MM.1S (cell line): ENCODE data around the gene SLC6A20.

Experiments
- DNase-seq: peaks from one replicate; pipeline ENCODE4 v3.0.0-alpha.2; 2015
- H2AFZ ChIP-seq: fragments of 300-600 bp; sonication (generic); 2 replicates; pipeline ENCODE4 v1.6.0; 2016; ENCODE audit warnings: antibody characterized with exemption, low read length
- H3F3A ChIP-seq: fragments of 300-600 bp; sonication (generic); 2 replicates; pipeline ENCODE4 v1.6.1; 2016; ENCODE audit warnings: mild to moderate bottlenecking, antibody characterized with exemption, low read length, moderate library complexity, mixed read lengths; ENCODE audit not compliant: insufficient read depth
- H3K27ac ChIP-seq: fragments of 300-600 bp; sonication (generic); 2 replicates; pipeline ENCODE4 v1.5.1; 2016; ENCODE audit warnings: mild to moderate bottlenecking, low read length
- H3K27me3 ChIP-seq: fragments of 300-600 bp; sonication (generic); replicated peaks from 2 replicates; pipeline ENCODE4 v1.6.0; 2016; ENCODE audit warnings: low read length; ENCODE audit not compliant: insufficient read depth
- H3K36me3 ChIP-seq: fragments of 300-600 bp; sonication (generic); replicated peaks from 2 replicates; pipeline ENCODE4 v1.6.1; 2016; ENCODE audit warnings: mild to moderate bottlenecking, low read length, mixed read lengths; ENCODE audit not compliant: insufficient read depth
- H3K4me1 ChIP-seq: fragments of 300-600 bp; sonication (generic); 2 replicates; pipeline ENCODE4 v1.6.1; 2016; ENCODE audit warnings: low read length, mixed read lengths
- H3K4me2 ChIP-seq: fragments of 300-600 bp; sonication (generic); 2 replicates; pipeline ENCODE4 v1.6.0; 2016; ENCODE audit warnings: low read depth, low read length
- H3K4me3 ChIP-seq: fragments of 300-600 bp; sonication (generic); 2 replicates; pipeline ENCODE4 v1.5.1; 2016; ENCODE audit warnings: low read length, mixed read lengths
- H3K79me2 ChIP-seq: fragments of 300-600 bp; sonication (generic); 2 replicates; pipeline ENCODE4 v1.6.1; 2016; ENCODE audit warnings: mixed run types, low read length, mixed read lengths
- H3K9ac ChIP-seq: fragments of 300-600 bp; sonication (generic); 2 replicates; pipeline ENCODE4 v1.6.1; 2016; ENCODE audit warnings: low read length, mixed read lengths
- H3K9me2 ChIP-seq: fragments of 300-600 bp; sonication (generic); replicated peaks from 2 replicates; pipeline ENCODE4 v1.6.1; 2016; ENCODE audit warnings: mild to moderate bottlenecking, low read length, mixed read lengths; ENCODE audit not compliant: insufficient read depth
- H3K9me3 ChIP-seq: fragments of 300-600 bp; sonication (generic); replicated peaks from 2 replicates; pipeline ENCODE4 v1.6.1; 2016; ENCODE audit warnings: mild to moderate bottlenecking, low read length, mixed read lengths; ENCODE audit not compliant: insufficient read depth
- H4K20me1 ChIP-seq: fragments of 300-600 bp; sonication (generic); 2 replicates; pipeline ENCODE4 v1.6.1; 2016; ENCODE audit warnings: mild to moderate bottlenecking, low read length, moderate library complexity, mixed read lengths; ENCODE audit not compliant: insufficient read depth
- CTCF ChIP-seq: fragments of 300-600 bp; sonication (generic); IDR thresholded peaks from 2 replicates; pipeline ENCODE4 v1.5.1; 2016; ENCODE audit warnings: antibody characterized with exemption, low read length, mixed read lengths
- EZH2 ChIP-seq: fragments of 300-600 bp; sonication (generic); optimal IDR thresholded peaks from 2 replicates; pipeline ENCODE3; 2017; ENCODE audit warnings: low read depth, mild to moderate bottlenecking, antibody characterized with exemption, low read length, mixed read lengths
- EZH2phosphoT487 ChIP-seq: fragments of 300-600 bp; sonication (generic); IDR thresholded peaks from 2 replicates; pipeline ENCODE4 v1.6.1; 2018; ENCODE audit warnings: antibody characterized with exemption, low read length

Gene SLC6A20

GRCh38 chr3:45737234-45737633 is 59.1 kb downstream of the SLC6A20 start:
- Histone ChIP-seq H3K9ac (no peak overlapping the region), H3K36me3 (peaks cover 8% of the 10 kb centered on the region; the same call in 1 of the 2 replicates)

GRCh38 chr3:45736707-45737106 is 59.6 kb downstream of the SLC6A20 start:
- no peaks in the 10 kb centered on the region for H3K27me3 ChIP-seq
- no peak for DNase-seq
- TF ChIP-seq EZH2phosphoT487, result no peak
- no peak for TF ChIP-seq EZH2
- no peak for TF ChIP-seq CTCF
- no peaks in the 10 kb centered on the region for H3F3A ChIP-seq
- H3K4me1 ChIP-seq, result peaks cover 10% of the 10 kb centered on the region
- no peak overlapping the region for H2AFZ ChIP-seq
- H3K27ac ChIP-seq, result no peak overlapping the region
- peaks cover 8% of the 10 kb centered on the region; the same call in 1 of the 2 replicates for H3K36me3 ChIP-seq
- no peaks in the 10 kb centered on the region for H3K9me2 ChIP-seq
- H3K4me2 ChIP-seq, result no peak overlapping the region
- no peaks in the 10 kb centered on the region for H3K79me2 ChIP-seq
- H3K4me3 ChIP-seq, result no peak overlapping the region
- no peak overlapping the region for H3K9ac ChIP-seq
- no peaks in the 10 kb centered on the region for H3K9me3 ChIP-seq
- no peaks in the 10 kb centered on the region for H4K20me1 ChIP-seq

More at GRCh38 chr3:45737234-45737633, 59.1 kb downstream of the SLC6A20 start:
- TF ChIP-seq EZH2 (no peak), EZH2phosphoT487 (no peak), CTCF (no peak)
- Histone ChIP-seq H2AFZ (no peak overlapping the region), H3K27me3 (no peaks in the 10 kb centered on the region), H3K27ac (no peak overlapping the region), H3F3A (no peaks in the 10 kb centered on the region), H3K4me3 (no peak overlapping the region), H3K79me2 (no peaks in the 10 kb centered on the region), H3K9me2 (no peaks in the 10 kb centered on the region), H3K4me1 (peaks cover 15% of the 10 kb centered on the region), H3K9me3 (no peaks in the 10 kb centered on the region), H4K20me1 (no peaks in the 10 kb centered on the region), H3K4me2 (no peak overlapping the region)
- DNase-seq, result no peak

GRCh38 chr3:45730409-45731154 is 65.8 kb downstream of the SLC6A20 start:
- Histone ChIP-seq H2AFZ (no peak overlapping the region), H3F3A (no peaks in the 10 kb centered on the region), H3K79me2 (0 out of 2 replicates have a peak, but pooled peaks cover 4% of the 10 kb centered on the region), H3K9ac (no peak overlapping the region), H3K9me2 (no peaks in the 10 kb centered on the region), H4K20me1 (no peaks in the 10 kb centered on the region), H3K9me3 (no peaks in the 10 kb centered on the region), H3K4me2 (no peak overlapping the region), H3K27ac (no peak overlapping the region), H3K36me3 (no peaks in the 10 kb centered on the region; the same call in 1 of the 2 replicates), H3K4me3 (no peak overlapping the region), H3K4me1 (no peaks in the 10 kb centered on the region), H3K27me3 (no peaks in the 10 kb centered on the region)
- DNase-seq, result no peak
- TF ChIP-seq CTCF (no peak), EZH2phosphoT487 (no peak), EZH2 (no peak)
